Neural cell (in vitro differentiated cells): ENCODE data around the gene CBR3. TPM values are rescaled to one million over a fixed set of nuclear protein-coding genes. Genes with fewer than 3 reads are reported as not detected.

ENCODE experiments used
- H2AFZ ChIP-seq: fragments of 200-600, 300-800 bp; sonication (generic), shearing (Covaris generic); 2 replicates; pipeline ENCODE4 v1.6.0; 2014; ENCODE audit warnings: low read depth, mild to moderate bottlenecking, antibody characterized with exemption, low read length, moderate library complexity
- H3F3A ChIP-seq: fragments of 200-600 bp; shearing (Covaris generic); 2 replicates; pipeline ENCODE4 v1.6.1; 2016; ENCODE audit warnings: mild to moderate bottlenecking, moderate library complexity, mixed read lengths, antibody characterized with exemption, low read length; ENCODE audit not compliant: insufficient read depth, poor library complexity, severe bottlenecking
- H3K27ac ChIP-seq: fragments of 200-600, 300-800 bp; sonication (generic), shearing (Covaris generic); 2 replicates; pipeline ENCODE4 v1.5.1; 2014; ENCODE audit warnings: mild to moderate bottlenecking, low read length, moderate library complexity
- H3K27me3 ChIP-seq: fragments of 300-800, 200-600 bp; sonication (generic), shearing (Covaris generic); 2 replicates; pipeline ENCODE4 v1.6.0; 2014; ENCODE audit warnings: mild to moderate bottlenecking, low read depth, low read length, moderate library complexity; ENCODE audit not compliant: insufficient read depth
- H3K36me3 ChIP-seq: fragments of 300-800, 200-600 bp; sonication (generic), shearing (Covaris generic); 2 replicates; pipeline ENCODE4 v1.5.1; 2014; ENCODE audit warnings: mild to moderate bottlenecking, antibody characterized with exemption, low read length, moderate library complexity; ENCODE audit not compliant: insufficient read depth
- H3K4me2 ChIP-seq: fragments of 300-800, 200-600 bp; sonication (generic), shearing (Covaris generic); 2 replicates; pipeline ENCODE4 v1.6.0; 2014; ENCODE audit warnings: mild to moderate bottlenecking, low read length
- H3K4me3 ChIP-seq: fragments of 300-800, 200-600 bp; sonication (generic), shearing (Covaris generic); 2 replicates; pipeline ENCODE4 v1.5.1; 2014; ENCODE audit warnings: mild to moderate bottlenecking, low read length, moderate library complexity
- H3K79me2 ChIP-seq: fragments of 200-600 bp; shearing (Covaris generic); replicated peaks from 2 replicates; pipeline ENCODE4 v1.6.0; 2014; ENCODE audit warnings: mild to moderate bottlenecking, low read length, moderate library complexity; ENCODE audit not compliant: insufficient read depth
- H3K9ac ChIP-seq: fragments of 300-800, 200-600 bp; sonication (generic), shearing (Covaris generic); 2 replicates; pipeline ENCODE4 v1.6.1; 2016; ENCODE audit warnings: mild to moderate bottlenecking, low read length, mixed read lengths
- H3K9me2 ChIP-seq: fragments of 200-600 bp; shearing (Covaris generic); 2 replicates; pipeline ENCODE4 v1.6.1; 2016; ENCODE audit warnings: mild to moderate bottlenecking, low read length, mixed read lengths; ENCODE audit not compliant: insufficient read depth
- H3K9me3 ChIP-seq: fragments of 200-600, 300-800 bp; sonication (generic), shearing (Covaris generic); 2 replicates; pipeline ENCODE4 v1.6.1; 2016; ENCODE audit warnings: mild to moderate bottlenecking, mixed run types, low read length, moderate library complexity, mixed read lengths
- H4K20me1 ChIP-seq: fragments of 200-600 bp; shearing (Covaris generic); 2 replicates; pipeline ENCODE4 v1.6.1; 2016; ENCODE audit warnings: mild to moderate bottlenecking, mixed run types; ENCODE audit not compliant: insufficient read depth
- CTCF ChIP-seq: fragments of 450-650 bp; IDR thresholded peaks from 2 replicates; pipeline ENCODE4 v1.5.1; 2014; ENCODE audit warnings: antibody characterized with exemption, mild to moderate bottlenecking, moderate library complexity; ENCODE audit not compliant: poor library complexity, severe bottlenecking
- EP300 ChIP-seq: fragments of 450-650 bp; conservative IDR thresholded peaks from 2 replicates; pipeline ENCODE4 v1.6.1; 2014; ENCODE audit warnings: antibody characterized with exemption, mild to moderate bottlenecking, moderate library complexity; ENCODE audit not compliant: poor library complexity, severe bottlenecking
- MXI1 ChIP-seq: fragments of 450-650 bp; conservative IDR thresholded peaks from 2 replicates; pipeline ENCODE4 v1.6.1; 2014; ENCODE audit warnings: antibody characterized with exemption, mild to moderate bottlenecking; ENCODE audit not compliant: poor library complexity, severe bottlenecking
- POLR2AphosphoS5 ChIP-seq: IDR thresholded peaks from 2 replicates; pipeline ENCODE4 v1.6.1; 2012
- RAD21 ChIP-seq: fragments of 450-650 bp; conservative IDR thresholded peaks from 2 replicates; pipeline ENCODE4 v1.6.1; 2014; ENCODE audit warnings: antibody characterized with exemption, mild to moderate bottlenecking, moderate library complexity
- REST ChIP-seq: IDR thresholded peaks from 2 replicates; pipeline ENCODE4 v1.6.1; 2012; ENCODE audit warnings: borderline replicate concordance
- SMC3 ChIP-seq: fragments of 450-650 bp; conservative IDR thresholded peaks from 2 replicates; pipeline ENCODE4 v1.6.1; 2014; ENCODE audit warnings: antibody characterized with exemption, mild to moderate bottlenecking, moderate library complexity; ENCODE audit not compliant: poor library complexity
- polyA plus RNA-seq: library from polyadenylated mRNA; depleted of rRNA; stranded (reverse); fragments of >200 nt; gene quantifications from 2 replicates; pipeline ENCODE4 v1.2.3, GENCODE V29; 2014

The CBR3 gene
- polyA plus RNA-seq, 1 donor from 2014 or later: not detected

- no peaks in the 10 kb centered on the region for H3K36me3 ChIP-seq
- TF ChIP-seq REST (no peak), CTCF (no peak)
- no peaks in the 10 kb centered on the region for H3K9me3 ChIP-seq
- H3K79me2 ChIP-seq: no peaks in the 10 kb centered on the region
- no peak overlapping the region for H2AFZ ChIP-seq
- no peaks in the 10 kb centered on the region for H4K20me1 ChIP-seq
- H3K27ac ChIP-seq: no peak overlapping the region
- H3K4me3 ChIP-seq: no peak overlapping the region
- no peaks in the 10 kb centered on the region for H3K27me3 ChIP-seq
- no peak overlapping the region for H3K4me2 ChIP-seq
- no peak overlapping the region for H3K9ac ChIP-seq
- H3K9me2 ChIP-seq: no peaks in the 10 kb centered on the region
- no peaks in the 10 kb centered on the region for H3F3A ChIP-seq
Measured at GRCh38 chr21:36170823-36171222, 35.9 kb downstream of the CBR3 start.

GRCh38 chr21:36171336-36171735 is 36.5 kb downstream of the CBR3 start:
- Histone ChIP-seq H3K79me2 (no peaks in the 10 kb centered on the region), H3K36me3 (no peaks in the 10 kb centered on the region), H3K9ac (no peak overlapping the region), H3K4me3 (no peak overlapping the region), H3K9me3 (no peaks in the 10 kb centered on the region), H3K27me3 (no peaks in the 10 kb centered on the region), H2AFZ (no peak overlapping the region), H3K9me2 (no peaks in the 10 kb centered on the region), H4K20me1 (no peaks in the 10 kb centered on the region), H3K27ac (no peak overlapping the region), H3F3A (no peaks in the 10 kb centered on the region), H3K4me2 (no peak overlapping the region)
- TF ChIP-seq EP300: peak; percentile 61
- no peak for TF ChIP-seq RAD21
- TF ChIP-seq SMC3: no peak

GRCh38 chr21:36171741-36172331 is 37.0 kb downstream of the CBR3 start:
- no peaks in the 10 kb centered on the region for H3K9me2 ChIP-seq
- no peaks in the 10 kb centered on the region for H3K36me3 ChIP-seq
- H3K9me3 ChIP-seq: no peaks in the 10 kb centered on the region
- no peaks in the 10 kb centered on the region for H3K27me3 ChIP-seq
- no peak overlapping the region for H2AFZ ChIP-seq
- H3K9ac ChIP-seq: no peak overlapping the region
- H3F3A ChIP-seq: no peaks in the 10 kb centered on the region
- no peaks in the 10 kb centered on the region for H3K79me2 ChIP-seq
- no peaks in the 10 kb centered on the region for H4K20me1 ChIP-seq
- H3K27ac ChIP-seq: peak overlapping the region; percentile 46
- no peak overlapping the region for H3K4me2 ChIP-seq
- no peak overlapping the region for H3K4me3 ChIP-seq
- no peak for TF ChIP-seq SMC3
- TF ChIP-seq RAD21: no peak
- TF ChIP-seq CTCF: no peak
- peak; percentile 29 for TF ChIP-seq POLR2AphosphoS5
- no peak for TF ChIP-seq MXI1
